Tibial nerve (tissue), 4 donors: Measurements from ENCODE around the gene CCDC78. TPM values are rescaled to one million over a fixed set of nuclear protein-coding genes. Genes with fewer than 3 reads are reported as not detected.

Source experiments
- DNase-seq, 2 donors: peaks; one replicate each; pipeline ENCODE4 v3.0.0-alpha.2; 2019; ENCODE audit warnings: low spot score in 2 of 2
- H3K27ac ChIP-seq, 4 donors: fragments of 200-600 bp; sonication (generic) in 3 of 4; one replicate each; pipeline ENCODE4 v1.5.1; 2017 to 2019; ENCODE audit warnings: mild to moderate bottlenecking in 1 of 4
- H3K27me3 ChIP-seq, 2 donors: fragments of 200-600 bp; sonication (generic) in 1 of 2; one replicate each; pipeline versions ENCODE4 v1.5.1 to v1.6.0; 2017 to 2019
- H3K36me3 ChIP-seq, 3 donors: fragments of 200-600 bp; sonication (generic); one replicate each; pipeline ENCODE4 v1.5.1; 2018 to 2019
- H3K4me1 ChIP-seq, 4 donors: fragments of 200-600 bp; sonication (generic) in 3 of 4; one replicate each; pipeline ENCODE4 v1.5.1; 2017 to 2019
- H3K4me3 ChIP-seq, 4 donors: fragments of 200-600 bp; sonication (generic) in 3 of 4; one replicate each; pipeline ENCODE4 v1.5.1; 2017 to 2019; ENCODE audit warnings: mild to moderate bottlenecking in 1 of 4, moderate library complexity in 1 of 4
- H3K9me3 ChIP-seq, 4 donors: fragments of 200-600 bp; sonication (generic) in 3 of 4; one replicate each; pipeline ENCODE4 v1.5.1; 2017 to 2019
- EP300 ChIP-seq, 2 donors: sonication (generic); formaldehyde crosslinking; IDR thresholded peaks; one replicate each; pipeline ENCODE4 v1.6.1; 2017; ENCODE audit warnings: antibody characterized with exemption in 2 of 2, mild to moderate bottlenecking in 1 of 2
- POLR2A ChIP-seq, 2 donors: fragments of 450-650 bp; IDR thresholded peaks; one replicate each; pipeline ENCODE4 v1.6.1; 2017; ENCODE audit warnings: antibody characterized with exemption in 2 of 2, mild to moderate bottlenecking in 2 of 2, moderate library complexity in 2 of 2
- WGBS, 2 donors: methylation state at CpG; one replicate each; pipeline ENCODE4 v1.1.5; 2018; 5-methylcytosine and 5-hydroxymethylcytosine counted together
- total RNA-seq, 4 donors: library from RNA; depleted of rRNA; stranded (reverse); fragments of >200 nt; gene quantifications; one replicate each; pipeline ENCODE4 v1.1.0, GENCODE V29; 2016
- TF ChIP-seq, protein P1 (sequence below), 5 experiments: fragments of 200-600 bp in 3 of 5; fragments of 450-650 bp in 2 of 5; sonication (generic) in 3 of 5; IDR thresholded peaks; one replicate each; pipeline ENCODE4 v1.5.1; 2016 to 2019; ENCODE audit warnings: antibody characterized with exemption in 5 of 5, mild to moderate bottlenecking in 3 of 5, moderate library complexity in 2 of 5

CCDC78 gene
- total RNA-seq, 4 donors from 2014 or later, result 0.63 to 7.5 (median 3.0) TPM

DNA sequence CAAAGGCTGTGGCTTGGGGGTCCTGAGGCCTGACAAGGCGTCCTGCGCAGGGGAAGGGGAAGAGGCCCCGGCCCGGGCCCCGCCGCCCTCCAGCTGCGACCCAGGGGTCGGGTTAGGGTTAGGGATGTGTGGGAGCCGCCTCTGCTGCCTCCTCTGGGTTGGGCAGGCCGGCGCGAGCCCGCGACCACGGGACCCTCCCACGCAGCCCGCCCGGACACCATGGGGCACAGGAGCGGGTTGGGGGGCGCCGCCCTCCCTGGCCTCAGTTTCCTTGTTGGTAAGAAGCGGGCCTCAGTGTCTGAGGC is 14.2 kb upstream of the CCDC78 start:
- Histone ChIP-seq H3K9me3 (no peaks in the 10 kb centered on the region), H3K36me3 (peaks cover 0 to 42% (median 0%) of the 10 kb centered on the region in 3 donors), H3K4me3 (peak overlapping the region; percentile 75 to 100 (median 94)), H3K4me1 (peaks cover 0 to 16% (median 14%) of the 10 kb centered on the region in 4 donors), H3K27ac (peak overlapping the region; percentile 24 to 87 (median 76)), H3K27me3 (peaks cover 0 to 3% of the 10 kb centered on the region in 2 donors)
- whole genome bisulfite sequencing, 2 donors, result 0% methylated on average over 6 of the region's 22 CpGs; no CpG with 5 or more reads in 1 of the 2 donors
- DNase-seq, result no peak
- TF ChIP-seq, protein P1, sequence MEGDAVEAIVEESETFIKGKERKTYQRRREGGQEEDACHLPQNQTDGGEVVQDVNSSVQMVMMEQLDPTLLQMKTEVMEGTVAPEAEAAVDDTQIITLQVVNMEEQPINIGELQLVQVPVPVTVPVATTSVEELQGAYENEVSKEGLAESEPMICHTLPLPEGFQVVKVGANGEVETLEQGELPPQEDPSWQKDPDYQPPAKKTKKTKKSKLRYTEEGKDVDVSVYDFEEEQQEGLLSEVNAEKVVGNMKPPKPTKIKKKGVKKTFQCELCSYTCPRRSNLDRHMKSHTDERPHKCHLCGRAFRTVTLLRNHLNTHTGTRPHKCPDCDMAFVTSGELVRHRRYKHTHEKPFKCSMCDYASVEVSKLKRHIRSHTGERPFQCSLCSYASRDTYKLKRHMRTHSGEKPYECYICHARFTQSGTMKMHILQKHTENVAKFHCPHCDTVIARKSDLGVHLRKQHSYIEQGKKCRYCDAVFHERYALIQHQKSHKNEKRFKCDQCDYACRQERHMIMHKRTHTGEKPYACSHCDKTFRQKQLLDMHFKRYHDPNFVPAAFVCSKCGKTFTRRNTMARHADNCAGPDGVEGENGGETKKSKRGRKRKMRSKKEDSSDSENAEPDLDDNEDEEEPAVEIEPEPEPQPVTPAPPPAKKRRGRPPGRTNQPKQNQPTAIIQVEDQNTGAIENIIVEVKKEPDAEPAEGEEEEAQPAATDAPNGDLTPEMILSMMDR (IDR thresholded peaks at IDR 0.05), result no peak
- no peak for TF ChIP-seq POLR2A (IDR thresholded peaks at IDR 0.05)
- no peak for TF ChIP-seq EP300 (IDR thresholded peaks at IDR 0.05)

DNA sequence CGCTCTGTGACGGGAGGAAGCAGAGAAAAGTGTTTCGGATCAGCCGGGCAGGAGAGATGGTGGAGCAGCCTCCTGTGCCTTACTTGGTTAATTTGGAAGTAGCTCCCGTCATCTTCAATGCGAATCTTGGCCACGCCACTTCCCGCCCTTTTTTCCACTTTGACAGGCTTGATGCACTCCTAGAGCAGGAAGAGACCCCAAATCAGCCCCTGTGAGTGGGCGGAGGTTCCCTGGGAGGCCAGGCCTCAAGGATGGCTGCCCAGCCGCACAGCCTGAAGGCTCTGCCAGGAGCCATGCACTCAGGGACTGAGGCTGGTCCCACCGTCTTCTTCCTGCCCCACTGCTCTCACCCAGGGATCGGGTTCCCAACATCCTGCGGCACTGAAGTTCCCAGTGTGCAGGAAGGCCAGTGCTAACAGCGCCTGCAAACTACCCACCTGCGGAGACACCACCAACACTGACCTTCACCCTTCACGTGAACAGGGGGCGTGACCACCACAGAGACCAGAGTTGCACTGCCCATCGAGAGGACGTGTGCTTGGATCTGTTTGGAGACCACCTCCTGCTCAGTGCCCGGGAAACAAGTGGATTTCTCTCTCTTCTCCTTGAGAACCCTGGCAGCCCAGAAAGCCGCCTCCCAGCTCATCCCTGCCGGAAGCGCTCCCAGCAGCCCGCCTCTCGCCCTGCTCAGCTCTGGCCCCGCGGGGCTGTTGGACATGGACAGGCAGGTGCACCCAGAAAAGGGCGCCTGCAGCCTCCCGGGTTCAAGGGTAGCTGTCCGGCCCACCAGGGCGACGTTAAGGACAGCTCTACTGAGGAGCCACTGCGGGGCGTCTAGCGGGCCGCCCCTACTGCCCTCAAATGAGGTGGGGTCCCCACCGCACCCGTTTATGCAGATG is 13.6 kb upstream of the CCDC78 start:
- peaks cover 0 to 3% of the 10 kb centered on the region in 2 donors for H3K27me3 ChIP-seq
- 41 to 44% methylated on average over 33 to 38 of the region's 38 CpGs for WGBS, 2 donors
- no peaks in the 10 kb centered on the region for H3K9me3 ChIP-seq
- H3K27ac ChIP-seq, result peak overlapping the region in 2 of 4 donors; percentile 85 to 87
- H3K4me3 ChIP-seq, result peak overlapping the region; percentile 75 to 100 (median 94)
- H3K36me3 ChIP-seq, result peaks cover 0 to 48% (median 0%) of the 10 kb centered on the region in 3 donors
- H3K4me1 ChIP-seq, result peaks cover 0 to 16% (median 14%) of the 10 kb centered on the region in 4 donors
- DNase-seq, result no peak
- TF ChIP-seq, protein P1 (IDR thresholded peaks at IDR 0.05), result no peak
- TF ChIP-seq POLR2A (IDR thresholded peaks at IDR 0.05) (no peak), EP300 (IDR thresholded peaks at IDR 0.05) (no peak)

DNA sequence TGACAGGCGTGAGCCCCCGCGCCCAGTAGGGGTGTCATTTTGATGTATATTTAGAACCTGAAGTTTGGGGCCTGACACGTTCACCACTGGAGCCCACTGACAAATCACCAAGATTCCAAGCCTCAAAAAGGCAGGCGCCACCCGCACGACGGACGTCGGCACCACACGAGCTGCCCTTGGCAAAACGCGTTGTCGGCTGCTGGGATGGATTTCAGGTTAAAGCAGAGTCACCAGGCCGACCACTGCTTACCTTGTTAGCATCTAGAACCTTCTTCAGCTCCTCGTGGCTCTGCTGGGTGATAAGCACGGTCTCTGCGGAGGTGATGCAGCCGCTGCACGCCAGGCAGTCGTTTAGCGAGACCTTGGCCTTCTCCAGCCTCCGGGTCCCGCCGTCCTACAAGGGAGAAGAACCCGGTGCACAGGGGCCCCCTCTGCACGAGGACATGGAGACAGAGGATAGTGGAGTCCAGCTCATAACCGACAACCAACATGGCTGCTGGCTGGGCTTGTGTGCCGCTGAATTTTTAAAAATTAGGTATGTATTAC is 10.8 kb upstream of the CCDC78 start:
- 93 to 95% methylated on average over 29 of the region's 29 CpGs for WGBS, 2 donors
- Histone ChIP-seq H3K27me3 (no peaks in the 10 kb centered on the region), H3K27ac (no peak overlapping the region), H3K4me1 (peaks cover 0 to 16% (median 14%) of the 10 kb centered on the region in 4 donors), H3K4me3 (no peak overlapping the region), H3K9me3 (no peaks in the 10 kb centered on the region), H3K36me3 (peaks cover 0 to 76% (median 0%) of the 10 kb centered on the region in 3 donors)
- TF ChIP-seq EP300 (IDR thresholded peaks at IDR 0.05) (no peak), POLR2A (IDR thresholded peaks at IDR 0.05) (no peak)
- TF ChIP-seq, protein P1 (IDR thresholded peaks at IDR 0.05), result no peak
- no peak for DNase-seq

DNA sequence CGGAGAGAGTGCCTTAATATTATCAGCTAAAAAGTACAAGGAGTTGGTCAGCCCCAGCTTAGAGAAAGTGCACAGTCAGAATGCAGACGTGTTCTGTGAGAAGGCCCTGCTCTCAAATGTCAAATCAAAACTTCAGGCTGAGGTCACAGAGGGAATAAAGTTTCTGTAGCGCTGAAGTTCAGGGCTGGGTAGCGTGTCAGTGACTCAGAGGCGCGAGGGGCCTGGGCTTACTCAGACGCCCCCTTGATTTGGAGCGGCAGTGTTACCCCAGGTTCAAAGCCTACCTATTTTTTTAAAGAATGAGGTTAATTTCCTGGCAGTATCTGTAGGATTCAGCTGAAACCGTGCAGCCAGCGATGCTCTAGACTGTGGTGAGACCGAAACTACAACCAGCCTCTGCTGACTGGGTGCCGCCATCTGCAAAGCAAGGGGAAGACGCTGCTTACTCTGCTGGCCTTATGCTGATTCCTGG is 9.8 kb upstream of the CCDC78 start:
- Histone ChIP-seq H3K4me1 (peaks cover 0 to 13% (median 11%) of the 10 kb centered on the region in 4 donors), H3K27me3 (no peaks in the 10 kb centered on the region), H3K27ac (no peak overlapping the region), H3K36me3 (peaks cover 0 to 86% (median 0%) of the 10 kb centered on the region in 3 donors), H3K4me3 (no peak overlapping the region), H3K9me3 (no peaks in the 10 kb centered on the region)
- WGBS, 2 donors, result 82 to 90% methylated on average over 13 of the region's 13 CpGs
- DNase-seq, result no peak
- TF ChIP-seq, protein P1 (IDR thresholded peaks at IDR 0.05), result no peak
- TF ChIP-seq EP300 (IDR thresholded peaks at IDR 0.05), result no peak
